Ovary (tissue), 9 donors: ENCODE data around the gene NMT2. TPM values are rescaled to one million over a fixed set of nuclear protein-coding genes. Genes with fewer than 3 reads are reported as not detected.

ENCODE experiments used
- DNase-seq, 5 donors: peaks; one replicate each; pipeline ENCODE4 v3.0.0-alpha.2; 2019 to 2020
- H3K27ac ChIP-seq, 2 donors: fragments of 200-600 bp; one replicate each; pipeline versions ENCODE4 v1.5.1 to v1.8.0; 2019 to 2022
- H3K27me3 ChIP-seq: fragments of 200-600 bp; one replicate; pipeline ENCODE4 v1.8.0; 2022
- H3K36me3 ChIP-seq: fragments of 200-600 bp; sonication (generic); one replicate; pipeline ENCODE4 v1.5.1; 2019
- H3K4me1 ChIP-seq: one replicate; pipeline ENCODE4 v1.8.1; 2013; ENCODE audit warnings: mild to moderate bottlenecking, moderate library complexity; ENCODE audit not compliant: insufficient read depth
- H3K4me3 ChIP-seq: fragments of 200-600 bp; sonication (generic); one replicate; pipeline ENCODE4 v1.5.1; 2017
- H3K9me3 ChIP-seq, 2 donors: fragments of 200-600 bp in 1 of 2; sonication (generic) in 1 of 2; one replicate each; pipeline versions ENCODE4 v1.5.1 to v1.8.1; 2013 to 2019; ENCODE audit warnings: mild to moderate bottlenecking in 1 of 2, moderate library complexity in 1 of 2
- EP300 ChIP-seq: sonication (generic); formaldehyde crosslinking; IDR thresholded peaks from one replicate; pipeline ENCODE4 v1.6.1; 2017; ENCODE audit warnings: antibody characterized with exemption
- POLR2A ChIP-seq: fragments of 450-650 bp; IDR thresholded peaks from one replicate; pipeline ENCODE4 v1.6.1; 2017; ENCODE audit warnings: antibody characterized with exemption, mild to moderate bottlenecking, moderate library complexity
- WGBS, 3 donors: extraction: QIAGEN DNeasy Blood & Tissue Kit in 1 of 3; methylation state at CpG; one replicate each; pipeline versions ENCODE4 v1.1.5 to v1.1.7; 2013 to 2017; 5-methylcytosine and 5-hydroxymethylcytosine counted together
- intact Hi-C, 4 donors: fragments of 100-400 bp; cut with DNase I; formaldehyde crosslinking; loops; one replicate each; pipeline versions ENCODE4 v1.11.0 to v1.15.1; 2022 to 2023
- polyA plus RNA-seq, 2 donors: library from polyadenylated mRNA; stranded (reverse); fragments of 200-250 nt in 1 of 2; fragments of 350-450 nt in 1 of 2; fragmentation: Illumina TruSeq in 1 of 2; extraction: RNeasy Lipid Tissue Mini Kit (QIAGEN cat#74804) in 1 of 2; gene quantifications; one replicate each; pipeline ENCODE4 v1.2.3, GENCODE V29; 2013 to 2014
- total RNA-seq, 7 donors: library from RNA; depleted of rRNA in 2 of 7; stranded (reverse); fragments of >200 nt in 2 of 7; fragmentation: NEBNext Ultra II Directional in 3 of 7; extraction: Animal tissue kit (Norgen Biotek cat#: 25700) in 3 of 7; gene quantifications; one replicate each; pipeline versions ENCODE4 v1.1.0 to v1.2.4, GENCODE V29; 2016 to 2023
- TF ChIP-seq, protein P1 (sequence below), 3 donors: fragments of 450-650 bp in 2 of 3; fragments of 200-600 bp in 1 of 3; IDR thresholded peaks; one replicate each; pipeline versions ENCODE4 v1.5.1 to v1.8.0; 2016 to 2022; ENCODE audit warnings: antibody characterized with exemption in 3 of 3, mild to moderate bottlenecking in 1 of 3
- donor health status: DM: no; HTN: no; CAD: no; lungs with moderate emphysema.
- donor health status: DM: no; HTN: no; CAD: no.
- donor health status: Bipolar disorder and iron deficiency.
- donor health status: DM: yes; HTN: yes; CAD: no.
- donor health status: DM: no; HTN: no; CAD: no.
- donor health status: DM: yes; HTN: yes; CAD: no.

NMT2 gene
- total and polyA plus RNA-seq, 9 donors, result 11.5 to 30.3 (median 25.8) TPM

DNA sequence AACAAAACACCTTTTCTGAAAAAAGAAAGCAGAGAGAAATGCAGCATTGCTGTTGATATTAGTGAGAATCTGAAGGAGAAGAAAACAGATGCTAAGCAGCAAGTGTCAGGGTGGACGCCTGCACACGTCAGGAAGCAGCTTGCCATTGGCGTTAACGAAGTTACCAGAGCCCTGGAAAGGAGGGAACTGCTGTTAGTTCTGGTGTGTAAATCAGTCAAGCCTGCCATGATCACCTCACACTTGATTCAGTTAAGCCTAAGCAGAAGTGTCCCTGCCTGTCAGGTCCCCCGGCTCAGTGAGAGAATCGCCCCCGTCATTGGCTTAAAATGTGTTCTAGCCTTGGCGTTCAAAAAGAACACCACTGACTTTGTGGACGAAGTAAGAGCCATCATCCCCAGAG lies 65.0 kb downstream of the NMT2 start:
- DNase-seq, result no peak
- no peak overlapping the region for H3K4me3 ChIP-seq
- intact Hi-C loops, result no loop called here

DNA sequence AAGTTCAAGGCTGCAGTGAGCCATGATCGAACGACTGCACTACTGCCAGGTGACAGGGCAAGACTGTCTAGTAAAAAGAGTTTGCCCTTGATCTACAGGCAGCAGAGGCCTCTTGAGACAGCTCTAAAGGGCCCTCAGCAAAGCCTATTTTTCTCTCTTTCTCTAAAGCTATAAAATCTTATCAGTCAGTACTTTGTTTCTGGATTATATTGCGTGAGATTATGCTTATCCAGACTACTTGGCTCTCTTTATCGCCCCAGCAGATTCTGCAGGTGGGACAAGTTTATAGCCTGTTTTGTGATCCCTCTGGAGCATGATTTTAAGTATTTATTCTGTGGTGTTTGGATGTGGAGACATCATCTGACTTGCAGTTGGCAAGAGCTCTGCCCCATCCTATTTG lies 68.6 kb downstream of the NMT2 start:
- Histone ChIP-seq H3K27ac (no peak overlapping the region), H3K36me3 (no peaks in the 10 kb centered on the region), H3K4me1 (peaks cover 9% of the 10 kb centered on the region), H3K4me3 (no peak overlapping the region), H3K27me3 (no peaks in the 10 kb centered on the region), H3K9me3 (no peaks in the 10 kb centered on the region)
- TF ChIP-seq POLR2A, result no peak
- TF ChIP-seq, protein P1, sequence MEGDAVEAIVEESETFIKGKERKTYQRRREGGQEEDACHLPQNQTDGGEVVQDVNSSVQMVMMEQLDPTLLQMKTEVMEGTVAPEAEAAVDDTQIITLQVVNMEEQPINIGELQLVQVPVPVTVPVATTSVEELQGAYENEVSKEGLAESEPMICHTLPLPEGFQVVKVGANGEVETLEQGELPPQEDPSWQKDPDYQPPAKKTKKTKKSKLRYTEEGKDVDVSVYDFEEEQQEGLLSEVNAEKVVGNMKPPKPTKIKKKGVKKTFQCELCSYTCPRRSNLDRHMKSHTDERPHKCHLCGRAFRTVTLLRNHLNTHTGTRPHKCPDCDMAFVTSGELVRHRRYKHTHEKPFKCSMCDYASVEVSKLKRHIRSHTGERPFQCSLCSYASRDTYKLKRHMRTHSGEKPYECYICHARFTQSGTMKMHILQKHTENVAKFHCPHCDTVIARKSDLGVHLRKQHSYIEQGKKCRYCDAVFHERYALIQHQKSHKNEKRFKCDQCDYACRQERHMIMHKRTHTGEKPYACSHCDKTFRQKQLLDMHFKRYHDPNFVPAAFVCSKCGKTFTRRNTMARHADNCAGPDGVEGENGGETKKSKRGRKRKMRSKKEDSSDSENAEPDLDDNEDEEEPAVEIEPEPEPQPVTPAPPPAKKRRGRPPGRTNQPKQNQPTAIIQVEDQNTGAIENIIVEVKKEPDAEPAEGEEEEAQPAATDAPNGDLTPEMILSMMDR (IDR thresholded peaks at IDR 0.05), result no peak
- TF ChIP-seq EP300, result no peak
- 44 to 55% (median 54%) methylated on average over 4 of the region's 4 CpGs for WGBS, 3 donors
- intact Hi-C loops, result loop anchor here in 2 of 4 donors (10.0 kb wide), 3 partner anchors 65 to 265 kb away; partner anchors contain the start of genes CDNF (in 1 of the 2), DCLRE1C (in 1 of the 2), HSPA14 (in 1 of the 2) and MEIG1 (in 1 of the 2)
- DNase-seq, result no peak

More for the DNA sequence above, 65.0 kb downstream of the NMT2 start:
- Histone ChIP-seq H3K27me3 (no peaks in the 10 kb centered on the region), H3K27ac (no peak overlapping the region), H3K36me3 (no peaks in the 10 kb centered on the region), H3K4me1 (peaks cover 1% of the 10 kb centered on the region), H3K9me3 (no peaks in the 10 kb centered on the region)
- WGBS, 3 donors, result 80 to 84% (median 83%) methylated on average over 9 of the region's 9 CpGs
- TF ChIP-seq, protein P1 (IDR thresholded peaks at IDR 0.05), result no peak
- TF ChIP-seq POLR2A (no peak), EP300 (no peak)

DNA sequence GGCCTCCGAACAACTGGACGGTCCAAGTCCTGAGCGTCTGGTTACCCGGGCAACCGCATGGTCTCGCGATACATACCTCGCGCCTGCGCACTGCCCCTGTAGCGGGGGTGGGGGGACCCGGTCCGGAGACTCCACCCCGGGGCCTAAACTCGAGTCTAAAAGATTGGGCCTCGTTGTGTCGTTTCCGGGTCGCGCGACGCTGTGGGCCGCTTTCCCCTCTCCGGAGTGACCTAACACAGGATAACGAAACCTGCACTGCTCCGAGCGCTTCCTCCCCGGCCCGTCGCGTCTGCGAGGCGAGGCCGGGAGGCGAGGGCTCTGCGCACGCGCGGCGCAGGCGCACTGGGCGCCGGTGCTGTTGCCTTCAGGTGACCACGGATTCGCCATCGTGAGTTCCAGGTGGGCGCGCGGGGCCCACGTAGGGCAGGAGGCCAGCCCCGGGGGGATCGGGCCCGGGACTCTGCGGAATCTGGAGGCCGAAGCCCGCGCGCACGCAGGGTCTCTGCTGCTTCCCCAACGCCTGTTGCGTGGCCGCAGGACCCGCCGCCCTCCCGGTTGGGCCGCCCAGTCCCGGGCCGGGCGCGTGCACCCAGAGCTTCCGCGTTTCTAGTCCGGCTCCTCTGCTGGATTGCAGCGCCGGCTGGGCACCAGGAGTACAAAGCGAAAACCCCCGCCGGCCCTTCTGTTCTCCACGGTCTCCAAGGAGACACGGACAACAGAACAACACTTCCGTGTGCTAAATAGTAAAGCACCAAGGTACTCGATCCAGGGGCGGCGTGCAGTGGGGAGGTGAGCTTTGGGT lies 71.3 kb downstream of the NMT2 start, which contains the start of gene RPP38:
Gene RPP38, plus strand, starts transcription at position 345 of the 802 bp plus-strand sequence. CDS start 5,960 bp downstream, outside the sequence.
- DNase-seq, result peak; percentile 97 to 99 (median 99)
- 0 to 1% (median 1%) methylated on average over 71 to 84 of the region's 84 CpGs for WGBS, 3 donors
- no peaks in the 10 kb centered on the region for H3K9me3 ChIP-seq
- H3K36me3 ChIP-seq, result no peaks in the 10 kb centered on the region
- peak within 1 kb of the TSS; percentile 72 for H3K4me3 ChIP-seq
- H3K4me1 ChIP-seq, result peaks cover 9% of the 10 kb centered on the region
- no peaks in the 10 kb centered on the region for H3K27me3 ChIP-seq
- intact Hi-C loops, result loop anchor here in 2 of 4 donors (10.0 kb wide), 3 partner anchors 68 to 262 kb away; partner anchors contain the start of genes CDNF (in 1 of the 2), DCLRE1C (in 1 of the 2), HSPA14 (in 1 of the 2) and MEIG1 (in 1 of the 2)
- H3K27ac ChIP-seq, result peak within 1 kb of the TSS; percentile 88 to 94
- peak; percentile 43 for TF ChIP-seq POLR2A
- TF ChIP-seq, protein P1 (IDR thresholded peaks at IDR 0.05), result no peak

DNA sequence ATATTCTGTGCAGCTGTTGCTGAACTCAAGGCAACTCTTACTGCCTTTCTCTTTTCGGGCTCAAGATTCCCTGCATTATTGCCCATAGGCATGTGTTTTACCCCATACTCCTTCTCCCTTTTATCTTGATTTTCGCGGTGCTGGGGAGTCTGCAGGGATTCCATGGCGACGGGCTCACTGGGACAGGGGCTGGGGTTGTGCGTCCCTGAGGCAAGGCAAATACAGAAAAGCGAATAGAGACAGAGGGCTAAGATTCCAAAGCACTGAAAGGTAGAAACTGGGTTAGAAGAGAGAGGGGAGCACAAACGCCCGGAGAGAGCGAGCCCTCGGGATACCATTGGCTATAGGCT lies 71.9 kb downstream of the NMT2 start:
- TF ChIP-seq POLR2A, result no peak
- no peak for TF ChIP-seq EP300
- TF ChIP-seq, protein P1 (IDR thresholded peaks at IDR 0.05), result no peak
- Histone ChIP-seq H3K9me3 (no peaks in the 10 kb centered on the region), H3K36me3 (no peaks in the 10 kb centered on the region), H3K4me1 (peaks cover 9% of the 10 kb centered on the region), H3K27me3 (no peaks in the 10 kb centered on the region), H3K27ac (peak overlapping the region; percentile 88 to 94), H3K4me3 (peak overlapping the region; percentile 72)
- intact Hi-C loops, result loop anchor here in 2 of 4 donors (10.0 kb wide), 3 partner anchors 68 to 262 kb away; partner anchors contain the start of genes CDNF (in 1 of the 2), DCLRE1C (in 1 of the 2), HSPA14 (in 1 of the 2) and MEIG1 (in 1 of the 2)
- whole genome bisulfite sequencing, 3 donors, result 0 to 1% (median 0%) methylated on average over 11 of the region's 11 CpGs
- no peak for DNase-seq
